ENCODE measurements around the gene SALL4. TPM values are rescaled to one million over a fixed set of nuclear protein-coding genes. Genes with fewer than 3 reads are reported as not detected.
A peak's percentile ranks its signal among the peaks of the same experiment; 100 is the strongest.
"Not testable (repeated sequence)": the region's sequence is repeated elsewhere in the genome, so short reads cannot be mapped to it uniquely, and the experiment has no call there.

Gene SALL4
- total RNA-seq, 2 donors from 2014 or later: 1.8 to 12.6 TPM

GRCh38 chr20:51757226-51757625 is 45.1 kb downstream of the SALL4 start:
- no peaks in the 10 kb centered on the region for H3K27me3 ChIP-seq (replicated peaks; ENCODE audit: insufficient read depth)
- no peaks in the 10 kb centered on the region for H3K9me3 ChIP-seq
- peaks cover 19% of the 10 kb centered on the region for H3K4me1 ChIP-seq (replicated peaks)
- TF ChIP-seq POLR2AphosphoS5 (IDR thresholded peaks at IDR 0.05) (peak; percentile 74), CTCF (IDR thresholded peaks at IDR 0.05) (no peak), POLR2A (IDR thresholded peaks at IDR 0.05) (no peak)
- intact Hi-C loops (cut with DNase I): no loop called here
- peak overlapping the region; percentile 67 to 68 for H3K27ac ChIP-seq
- no peaks in the 10 kb centered on the region for H3K36me3 ChIP-seq
- no peak overlapping the region for H3K4me3 ChIP-seq
- peak; percentile 80 for DNase-seq (ENCODE audit: low spot score)
- WGBS: 43% methylated on average over 10 of the region's 10 CpGs

- H3K27me3 ChIP-seq (replicated peaks; ENCODE audit: insufficient read depth): no peaks in the 10 kb centered on the region
- H3K4me1 ChIP-seq (replicated peaks): peaks cover 24% of the 10 kb centered on the region
- no peaks in the 10 kb centered on the region for H3K9me3 ChIP-seq
- no peak for TF ChIP-seq POLR2AphosphoS5 (IDR thresholded peaks at IDR 0.05)
- TF ChIP-seq POLR2A (IDR thresholded peaks at IDR 0.05): no peak
- no peak for TF ChIP-seq CTCF (IDR thresholded peaks at IDR 0.05)
- no peaks in the 10 kb centered on the region for H3K36me3 ChIP-seq
- DNase-seq (ENCODE audit: low spot score): no peak
- intact Hi-C loops (cut with DNase I): no loop called here
- 65% methylated on average over 3 of the region's 3 CpGs for WGBS
- no peak overlapping the region for H3K4me3 ChIP-seq
- H3K27ac ChIP-seq: peak overlapping the region; percentile 67 to 68
These were observed 45.7 kb downstream of the SALL4 start for GRCh38 chr20:51756653-51757052.

DNA sequence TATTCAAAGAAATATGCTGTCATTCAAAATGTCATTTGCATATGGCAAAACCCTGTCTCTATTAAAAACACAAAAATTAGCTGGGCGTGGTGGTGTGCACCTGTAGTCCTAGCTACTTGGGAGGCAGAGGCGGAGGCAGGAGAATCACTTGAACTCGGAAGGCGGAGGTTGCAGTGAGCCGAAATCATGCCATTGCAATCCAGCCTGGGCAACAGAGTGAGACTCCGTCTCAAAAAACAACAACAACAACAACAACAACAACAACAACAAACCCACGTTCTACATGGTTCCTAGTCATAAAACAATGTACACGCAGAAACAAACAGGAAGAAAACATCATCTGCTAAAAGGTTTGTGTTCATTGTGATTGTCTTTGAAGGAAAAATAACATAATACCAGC is 49.1 kb downstream of the SALL4 start:
- 92% methylated on average over 8 of the region's 8 CpGs for WGBS
- H3K4me3 ChIP-seq; DNase-seq (ENCODE audit: low spot score); intact Hi-C loops (cut with DNase I); H3K27me3 ChIP-seq (replicated peaks; ENCODE audit: insufficient read depth); H3K36me3 ChIP-seq; H3K9me3 ChIP-seq: not testable (repeated sequence)
- Histone ChIP-seq H3K4me1 (replicated peaks) (peaks cover 25% of the 10 kb centered on the region), H3K27ac (peak overlapping the region; percentile 61 to 83)

DNA sequence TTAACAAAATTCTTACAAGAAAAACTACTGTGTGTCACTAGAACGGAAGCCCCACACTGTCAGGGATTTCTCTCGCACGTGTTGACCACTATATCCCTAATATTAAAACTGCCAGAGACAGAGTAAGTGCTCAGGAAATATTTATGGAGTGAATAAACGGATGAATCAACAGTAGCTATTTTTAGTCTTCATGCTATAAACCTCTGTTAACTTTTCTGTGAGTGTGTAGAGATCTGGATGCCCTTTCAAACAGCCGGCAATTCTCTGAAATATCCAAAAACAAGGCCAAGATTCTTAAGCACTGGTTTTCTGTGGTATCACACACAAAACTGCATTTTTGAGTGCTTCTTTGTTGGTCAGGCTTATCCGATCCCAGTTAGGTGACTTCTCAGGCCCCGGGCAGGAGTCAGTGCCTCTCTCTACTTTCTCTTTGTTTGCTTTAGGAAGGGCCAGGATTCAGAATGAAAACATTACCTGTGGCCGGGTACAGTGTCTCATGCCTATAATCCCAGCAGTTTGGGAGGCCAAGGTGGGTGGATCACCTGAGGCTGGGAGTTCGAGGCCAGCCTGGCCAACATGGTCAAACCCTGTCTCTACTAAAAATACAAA is 49.9 kb downstream of the SALL4 start:
- intact Hi-C loops (cut with DNase I): no loop called here
- H3K27ac ChIP-seq: peak overlapping the region; percentile 61 to 83
- H3K9me3 ChIP-seq: no peaks in the 10 kb centered on the region
- peaks cover 20% of the 10 kb centered on the region for H3K4me1 ChIP-seq (replicated peaks)
- WGBS: 18% methylated on average over 9 of the region's 9 CpGs
- DNase-seq (ENCODE audit: low spot score): no peak
- no peaks in the 10 kb centered on the region for H3K27me3 ChIP-seq (replicated peaks; ENCODE audit: insufficient read depth)
- H3K36me3 ChIP-seq: no peaks in the 10 kb centered on the region
- H3K4me3 ChIP-seq: no peak overlapping the region
- TF ChIP-seq POLR2A (IDR thresholded peaks at IDR 0.05) (no peak), POLR2AphosphoS5 (IDR thresholded peaks at IDR 0.05) (peak; percentile 76), CTCF (IDR thresholded peaks at IDR 0.05) (no peak)

- no peak for TF ChIP-seq POLR2A (IDR thresholded peaks at IDR 0.05)
- no peak for TF ChIP-seq POLR2AphosphoS5 (IDR thresholded peaks at IDR 0.05)
- TF ChIP-seq CTCF (IDR thresholded peaks at IDR 0.05): no peak
- Histone ChIP-seq H3K27me3 (replicated peaks; ENCODE audit: insufficient read depth) (no peaks in the 10 kb centered on the region), H3K9me3 (no peaks in the 10 kb centered on the region), H3K4me3 (no peak overlapping the region), H3K4me1 (replicated peaks) (peaks cover 13% of the 10 kb centered on the region), H3K27ac (peak overlapping the region in 1 of 2 donors; percentile 62), H3K36me3 (no peaks in the 10 kb centered on the region)
- no peak for DNase-seq (ENCODE audit: low spot score)
- intact Hi-C loops (cut with DNase I): no loop called here
- WGBS: 91% methylated on average over 10 of the region's 10 CpGs
These were observed 51.4 kb downstream of the SALL4 start for GRCh38 chr20:51750770-51751388.

All from prostate gland (tissue), 2 donors.